GM23338 (cell line): Measurements from ENCODE around the gene PGF. TPM values are rescaled to one million over a fixed set of nuclear protein-coding genes. Genes with fewer than 3 reads are reported as not detected.

Source experiments
- ATAC-seq: fragments of 200-7000 bp; cut with Tn5 transposase; 3 replicates; pipeline ENCODE4 v1.9.1; 2020
- DNase-seq: peaks from one replicate; pipeline ENCODE4 v3.0.0-alpha.2; 2015; ENCODE audit warnings: low spot score
- H2AFZ ChIP-seq: fragments of 200-600 bp; sonication (generic); 2 replicates; pipeline ENCODE4 v1.8.0; 2016; ENCODE audit warnings: antibody characterized with exemption, mild to moderate bottlenecking, moderate library complexity
- H3F3A ChIP-seq: fragments of 200-600 bp; sonication (generic); replicated peaks from 2 replicates; pipeline ENCODE4 v1.8.0; 2017; ENCODE audit warnings: antibody characterized with exemption, mixed run types, low read depth
- H3K27ac ChIP-seq: fragments of 200-600 bp; sonication (generic); 2 replicates; pipeline ENCODE4 v1.6.1; 2016; ENCODE audit warnings: low read depth
- H3K27me3 ChIP-seq: fragments of 200-600 bp; sonication (generic); 2 replicates; pipeline ENCODE4 v1.8.0; 2016; ENCODE audit warnings: mild to moderate bottlenecking, mixed run types, moderate library complexity; ENCODE audit not compliant: insufficient read depth
- H3K36me3 ChIP-seq: fragments of 200-600 bp; sonication (generic); 2 replicates; pipeline ENCODE4 v1.8.0; 2016; ENCODE audit warnings: mild to moderate bottlenecking; ENCODE audit not compliant: insufficient read depth
- H3K4me1 ChIP-seq: fragments of 200-600 bp; sonication (generic); 2 replicates; pipeline ENCODE4 v1.8.0; 2016; ENCODE audit warnings: mild to moderate bottlenecking, moderate library complexity; ENCODE audit not compliant: insufficient read depth
- H3K4me2 ChIP-seq: fragments of 200-600 bp; sonication (generic); 2 replicates; pipeline ENCODE4 v1.7.1; 2017; ENCODE audit warnings: mixed run types
- H3K4me3 ChIP-seq: fragments of 200-600 bp; sonication (generic); 2 replicates; pipeline ENCODE4 v1.6.1; 2016; ENCODE audit warnings: mixed run types
- H3K79me2 ChIP-seq: fragments of 200-600 bp; sonication (generic); replicated peaks from 2 replicates; pipeline ENCODE4 v1.8.0; 2017; ENCODE audit warnings: mild to moderate bottlenecking; ENCODE audit not compliant: insufficient read depth
- H3K9me2 ChIP-seq: fragments of 200-600 bp; sonication (generic); 2 replicates; pipeline ENCODE4 v1.8.0; 2017; ENCODE audit not compliant: insufficient read depth
- H4K20me1 ChIP-seq: fragments of 200-600 bp; sonication (generic); replicated peaks from 2 replicates; pipeline ENCODE4 v1.8.0; 2017; ENCODE audit warnings: mild to moderate bottlenecking; ENCODE audit not compliant: insufficient read depth
- H3K27ac Mint-ChIP-seq: 2 replicates; pipeline ENCODE4 v1.8.0; 2020; ENCODE audit warnings: inconsistent platforms, mild to moderate bottlenecking, moderate library complexity, mixed read lengths
- H3K27me3 Mint-ChIP-seq: 3 replicates; pipeline ENCODE4 v1.8.0; 2022; ENCODE audit warnings: low read depth, mild to moderate bottlenecking, moderate library complexity, mixed read lengths, inconsistent platforms; ENCODE audit not compliant: insufficient read depth, poor library complexity
- H3K36me3 Mint-ChIP-seq: 3 replicates; pipeline ENCODE4 v1.8.0; 2021; ENCODE audit warnings: low read depth, mild to moderate bottlenecking, inconsistent platforms, moderate library complexity, mixed read lengths
- H3K4me1 Mint-ChIP-seq: 3 replicates; pipeline ENCODE4 v1.8.0; 2020; ENCODE audit warnings: mild to moderate bottlenecking, inconsistent platforms, mixed read lengths
- H3K4me3 Mint-ChIP-seq: 3 replicates; pipeline ENCODE4 v1.8.0; 2021; ENCODE audit warnings: moderate library complexity, mild to moderate bottlenecking, inconsistent platforms, mixed read lengths
- H3K9me3 Mint-ChIP-seq: 3 replicates; pipeline ENCODE4 v1.8.0; 2020; ENCODE audit warnings: moderate library complexity, mild to moderate bottlenecking, inconsistent platforms, mixed read lengths
- EZH2phosphoT487 ChIP-seq: fragments of 200-600 bp; sonication (generic); IDR thresholded peaks from one replicate; pipeline ENCODE4 v1.8.1; 2018; ENCODE audit warnings: antibody characterized with exemption; ENCODE audit not compliant: unreplicated experiment
- JUNB ChIP-seq: IDR thresholded peaks from one replicate; pipeline ENCODE4 v1.6.1; 2016; ENCODE audit warnings: antibody characterized with exemption; ENCODE audit not compliant: unreplicated experiment
- POLR2AphosphoS5 ChIP-seq: IDR thresholded peaks from 2 replicates; pipeline ENCODE4 v1.6.1; 2016; ENCODE audit warnings: antibody characterized with exemption, low read depth
- STAT1 ChIP-seq: IDR thresholded peaks from one replicate; pipeline ENCODE4 v1.6.1; 2016; ENCODE audit warnings: antibody characterized with exemption; ENCODE audit not compliant: unreplicated experiment
- ZNF331 ChIP-seq: fragments of 250-450 bp; sonication (Bioruptor Pico); IDR thresholded peaks from 2 replicates; pipeline ENCODE4 v1.5.0; 2020; ENCODE audit warnings: low read depth, mild to moderate bottlenecking, moderate library complexity
- polyA plus RNA-seq: library from polyadenylated mRNA; unstranded; fragments of >200 nt; fragmentation: Nextera tagmentation; extraction: Ambion mirVana; gene quantifications from 2 replicates; pipeline ENCODE4 v1.2.1, GENCODE V29; 2016
- total RNA-seq: library from RNA; depleted of rRNA; stranded (reverse); fragments of >200 nt; shearing (Covaris generic); gene quantifications from 2 replicates; pipeline ENCODE4 v1.2.3, GENCODE V29; 2014
- TF ChIP-seq, protein P1 (sequence below): IDR thresholded peaks from one replicate; pipeline ENCODE4 v1.6.1; 2018; ENCODE audit warnings: antibody characterized with exemption; ENCODE audit not compliant: unreplicated experiment
- TF ChIP-seq, protein P2 (sequence below): fragments of 250-450 bp; sonication (Bioruptor Pico); IDR thresholded peaks from 2 replicates; pipeline ENCODE4 v1.5.0; 2020; ENCODE audit warnings: mild to moderate bottlenecking, moderate library complexity

The PGF gene
- total and polyA plus RNA-seq, 2 experiments from 2014 or later = 2.9 to 6.3 TPM

DNA sequence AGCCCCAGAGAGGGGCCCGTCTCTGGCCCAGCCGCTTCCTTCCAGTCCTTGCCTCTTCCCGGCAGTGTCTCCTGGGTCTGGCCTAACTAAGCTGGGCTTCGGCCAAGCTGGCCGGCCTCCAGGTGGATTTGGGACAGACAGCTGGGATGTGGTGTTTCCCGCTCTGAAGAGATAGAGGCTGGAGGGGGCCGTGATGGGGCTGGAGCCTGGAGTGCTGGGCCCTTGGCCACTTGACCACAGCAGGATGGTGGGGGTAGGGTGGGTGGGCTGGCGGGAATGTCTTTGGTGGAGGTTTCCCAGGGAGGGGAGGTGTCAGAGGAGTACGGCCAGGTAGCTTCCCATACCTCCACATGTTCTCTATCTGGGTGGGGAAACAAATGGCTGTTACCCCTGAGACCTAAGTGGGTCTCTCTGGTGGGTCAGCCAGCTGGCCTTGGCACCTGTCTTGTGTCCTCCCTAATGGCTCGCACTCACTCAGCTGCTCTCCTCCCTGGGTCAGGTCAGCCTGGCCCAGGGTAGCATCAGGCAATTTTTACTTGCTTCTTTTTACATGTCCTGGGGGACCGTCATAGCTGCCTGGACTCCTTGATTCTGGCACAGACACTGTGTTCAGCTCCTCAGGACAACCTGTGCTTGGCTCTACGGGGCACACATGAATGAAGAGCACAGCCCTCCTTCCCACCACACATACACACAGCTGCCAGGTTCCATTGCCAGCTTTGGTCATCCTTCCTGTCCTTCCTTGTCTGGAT, 19.8 kb upstream of the PGF start:
- no peaks in the 10 kb centered on the region for H3K36me3 Mint-ChIP-seq
- H3K4me3 ChIP-seq = no peak overlapping the region
- peak overlapping the region; percentile 48; the same call in 1 of the 2 replicates for H2AFZ ChIP-seq
- H3K27me3 ChIP-seq = no peaks in the 10 kb centered on the region
- no peaks in the 10 kb centered on the region for H3K9me3 Mint-ChIP-seq
- H3K36me3 ChIP-seq = no peaks in the 10 kb centered on the region
- no peaks in the 10 kb centered on the region for H3K79me2 ChIP-seq
- H3F3A ChIP-seq = 0 out of 2 replicates have a peak, but pooled peaks cover 4% of the 10 kb centered on the region
- no peak for ATAC-seq
- no peak for DNase-seq
- H3K27me3 Mint-ChIP-seq = peaks cover 5% of the 10 kb centered on the region
- H3K27ac ChIP-seq = no peak overlapping the region
- no peak overlapping the region for H3K27ac Mint-ChIP-seq
- H3K4me2 ChIP-seq = no peak overlapping the region
- TF ChIP-seq ZNF331 (no peak), STAT1 (no peak), JUNB (no peak), EZH2phosphoT487 (no peak)
- TF ChIP-seq, protein P1, sequence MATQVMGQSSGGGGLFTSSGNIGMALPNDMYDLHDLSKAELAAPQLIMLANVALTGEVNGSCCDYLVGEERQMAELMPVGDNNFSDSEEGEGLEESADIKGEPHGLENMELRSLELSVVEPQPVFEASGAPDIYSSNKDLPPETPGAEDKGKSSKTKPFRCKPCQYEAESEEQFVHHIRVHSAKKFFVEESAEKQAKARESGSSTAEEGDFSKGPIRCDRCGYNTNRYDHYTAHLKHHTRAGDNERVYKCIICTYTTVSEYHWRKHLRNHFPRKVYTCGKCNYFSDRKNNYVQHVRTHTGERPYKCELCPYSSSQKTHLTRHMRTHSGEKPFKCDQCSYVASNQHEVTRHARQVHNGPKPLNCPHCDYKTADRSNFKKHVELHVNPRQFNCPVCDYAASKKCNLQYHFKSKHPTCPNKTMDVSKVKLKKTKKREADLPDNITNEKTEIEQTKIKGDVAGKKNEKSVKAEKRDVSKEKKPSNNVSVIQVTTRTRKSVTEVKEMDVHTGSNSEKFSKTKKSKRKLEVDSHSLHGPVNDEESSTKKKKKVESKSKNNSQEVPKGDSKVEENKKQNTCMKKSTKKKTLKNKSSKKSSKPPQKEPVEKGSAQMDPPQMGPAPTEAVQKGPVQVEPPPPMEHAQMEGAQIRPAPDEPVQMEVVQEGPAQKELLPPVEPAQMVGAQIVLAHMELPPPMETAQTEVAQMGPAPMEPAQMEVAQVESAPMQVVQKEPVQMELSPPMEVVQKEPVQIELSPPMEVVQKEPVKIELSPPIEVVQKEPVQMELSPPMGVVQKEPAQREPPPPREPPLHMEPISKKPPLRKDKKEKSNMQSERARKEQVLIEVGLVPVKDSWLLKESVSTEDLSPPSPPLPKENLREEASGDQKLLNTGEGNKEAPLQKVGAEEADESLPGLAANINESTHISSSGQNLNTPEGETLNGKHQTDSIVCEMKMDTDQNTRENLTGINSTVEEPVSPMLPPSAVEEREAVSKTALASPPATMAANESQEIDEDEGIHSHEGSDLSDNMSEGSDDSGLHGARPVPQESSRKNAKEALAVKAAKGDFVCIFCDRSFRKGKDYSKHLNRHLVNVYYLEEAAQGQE = no peak
- peaks cover 35% of the 10 kb centered on the region for H3K4me1 Mint-ChIP-seq
- no peaks in the 10 kb centered on the region for H4K20me1 ChIP-seq
- peaks cover 30% of the 10 kb centered on the region for H3K4me1 ChIP-seq
- H3K4me3 Mint-ChIP-seq = no peak overlapping the region; the same call in 2 of the 3 replicates
- no peaks in the 10 kb centered on the region for H3K9me2 ChIP-seq

DNA sequence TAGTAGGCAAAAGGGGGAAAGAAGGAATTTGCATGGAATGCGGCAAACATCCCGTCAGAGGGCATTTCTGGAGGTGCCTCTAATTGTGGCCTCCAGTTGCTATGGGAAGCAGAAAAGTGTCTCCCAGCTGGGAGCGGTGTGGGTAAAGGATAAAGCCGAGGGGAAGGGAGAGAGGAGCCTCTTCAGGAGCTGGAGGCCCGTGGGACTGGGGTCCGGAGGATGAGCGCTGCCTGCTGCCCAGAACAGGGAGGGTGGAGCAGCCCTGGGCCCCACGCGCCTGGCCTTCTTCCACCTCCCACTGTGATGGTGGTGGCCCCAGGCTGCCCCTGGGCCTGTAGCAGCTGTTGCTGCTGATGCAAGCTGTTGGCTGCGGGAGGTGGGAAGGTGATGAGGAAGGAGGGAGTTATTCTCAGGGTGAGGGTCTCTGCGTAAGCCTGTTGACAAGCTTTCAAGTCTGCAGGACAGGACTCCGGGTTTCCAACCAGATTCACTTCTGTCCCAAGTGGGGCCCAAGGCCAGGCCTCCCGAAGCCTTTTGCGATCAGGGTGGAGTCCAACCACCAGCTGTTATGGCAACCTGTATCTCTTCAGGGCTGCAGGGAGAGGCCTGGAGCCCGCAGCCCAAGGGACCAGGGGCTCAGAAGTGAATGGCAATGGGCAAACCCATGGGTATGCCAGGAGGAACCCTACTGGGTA, 19.1 kb upstream of the PGF start:
- peaks cover 22% of the 10 kb centered on the region for H3K4me1 ChIP-seq
- H3K27me3 ChIP-seq = no peaks in the 10 kb centered on the region
- DNase-seq (peak; percentile 76), ATAC-seq (peak; percentile 39)
- H3K9me2 ChIP-seq = no peaks in the 10 kb centered on the region
- peaks cover 28% of the 10 kb centered on the region for H3K4me1 Mint-ChIP-seq
- H3K4me2 ChIP-seq = 0 out of 2 replicates have a peak overlapping the region, but pooled peaks have one; percentile 38
- H3K36me3 Mint-ChIP-seq = no peaks in the 10 kb centered on the region
- TF ChIP-seq POLR2AphosphoS5 (no peak), EZH2phosphoT487 (no peak)
- TF ChIP-seq, protein P2, sequence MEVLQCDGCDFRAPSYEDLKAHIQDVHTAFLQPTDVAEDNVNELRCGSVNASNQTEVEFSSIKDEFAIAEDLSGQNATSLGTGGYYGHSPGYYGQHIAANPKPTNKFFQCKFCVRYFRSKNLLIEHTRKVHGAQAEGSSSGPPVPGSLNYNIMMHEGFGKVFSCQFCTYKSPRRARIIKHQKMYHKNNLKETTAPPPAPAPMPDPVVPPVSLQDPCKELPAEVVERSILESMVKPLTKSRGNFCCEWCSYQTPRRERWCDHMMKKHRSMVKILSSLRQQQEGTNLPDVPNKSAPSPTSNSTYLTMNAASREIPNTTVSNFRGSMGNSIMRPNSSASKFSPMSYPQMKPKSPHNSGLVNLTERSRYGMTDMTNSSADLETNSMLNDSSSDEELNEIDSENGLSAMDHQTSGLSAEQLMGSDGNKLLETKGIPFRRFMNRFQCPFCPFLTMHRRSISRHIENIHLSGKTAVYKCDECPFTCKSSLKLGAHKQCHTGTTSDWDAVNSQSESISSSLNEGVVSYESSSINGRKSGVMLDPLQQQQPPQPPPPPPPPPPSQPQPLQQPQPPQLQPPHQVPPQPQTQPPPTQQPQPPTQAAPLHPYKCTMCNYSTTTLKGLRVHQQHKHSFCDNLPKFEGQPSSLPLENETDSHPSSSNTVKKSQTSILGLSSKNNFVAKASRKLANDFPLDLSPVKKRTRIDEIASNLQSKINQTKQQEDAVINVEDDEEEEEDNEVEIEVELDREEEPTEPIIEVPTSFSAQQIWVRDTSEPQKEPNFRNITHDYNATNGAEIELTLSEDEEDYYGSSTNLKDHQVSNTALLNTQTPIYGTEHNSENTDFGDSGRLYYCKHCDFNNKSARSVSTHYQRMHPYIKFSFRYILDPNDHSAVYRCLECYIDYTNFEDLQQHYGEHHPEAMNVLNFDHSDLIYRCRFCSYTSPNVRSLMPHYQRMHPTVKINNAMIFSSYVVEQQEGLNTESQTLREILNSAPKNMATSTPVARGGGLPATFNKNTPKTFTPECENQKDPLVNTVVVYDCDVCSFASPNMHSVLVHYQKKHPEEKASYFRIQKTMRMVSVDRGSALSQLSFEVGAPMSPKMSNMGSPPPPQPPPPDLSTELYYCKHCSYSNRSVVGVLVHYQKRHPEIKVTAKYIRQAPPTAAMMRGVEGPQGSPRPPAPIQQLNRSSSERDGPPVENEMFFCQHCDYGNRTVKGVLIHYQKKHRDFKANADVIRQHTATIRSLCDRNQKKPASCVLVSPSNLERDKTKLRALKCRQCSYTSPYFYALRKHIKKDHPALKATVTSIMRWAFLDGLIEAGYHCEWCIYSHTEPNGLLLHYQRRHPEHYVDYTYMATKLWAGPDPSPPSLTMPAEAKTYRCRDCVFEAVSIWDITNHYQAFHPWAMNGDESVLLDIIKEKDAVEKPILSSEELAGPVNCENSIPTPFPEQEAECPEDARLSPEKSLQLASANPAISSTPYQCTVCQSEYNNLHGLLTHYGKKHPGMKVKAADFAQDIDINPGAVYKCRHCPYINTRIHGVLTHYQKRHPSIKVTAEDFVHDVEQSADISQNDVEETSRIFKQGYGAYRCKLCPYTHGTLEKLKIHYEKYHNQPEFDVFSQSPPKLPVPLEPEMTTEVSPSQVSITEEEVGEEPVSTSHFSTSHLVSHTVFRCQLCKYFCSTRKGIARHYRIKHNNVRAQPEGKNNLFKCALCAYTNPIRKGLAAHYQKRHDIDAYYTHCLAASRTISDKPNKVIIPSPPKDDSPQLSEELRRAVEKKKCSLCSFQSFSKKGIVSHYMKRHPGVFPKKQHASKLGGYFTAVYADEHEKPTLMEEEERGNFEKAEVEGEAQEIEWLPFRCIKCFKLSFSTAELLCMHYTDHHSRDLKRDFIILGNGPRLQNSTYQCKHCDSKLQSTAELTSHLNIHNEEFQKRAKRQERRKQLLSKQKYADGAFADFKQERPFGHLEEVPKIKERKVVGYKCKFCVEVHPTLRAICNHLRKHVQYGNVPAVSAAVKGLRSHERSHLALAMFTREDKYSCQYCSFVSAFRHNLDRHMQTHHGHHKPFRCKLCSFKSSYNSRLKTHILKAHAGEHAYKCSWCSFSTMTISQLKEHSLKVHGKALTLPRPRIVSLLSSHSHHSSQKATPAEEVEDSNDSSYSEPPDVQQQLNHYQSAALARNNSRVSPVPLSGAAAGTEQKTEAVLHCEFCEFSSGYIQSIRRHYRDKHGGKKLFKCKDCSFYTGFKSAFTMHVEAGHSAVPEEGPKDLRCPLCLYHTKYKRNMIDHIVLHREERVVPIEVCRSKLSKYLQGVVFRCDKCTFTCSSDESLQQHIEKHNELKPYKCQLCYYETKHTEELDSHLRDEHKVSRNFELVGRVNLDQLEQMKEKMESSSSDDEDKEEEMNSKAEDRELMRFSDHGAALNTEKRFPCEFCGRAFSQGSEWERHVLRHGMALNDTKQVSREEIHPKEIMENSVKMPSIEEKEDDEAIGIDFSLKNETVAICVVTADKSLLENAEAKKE (CRISPR knock-in tag) = no peak
- H3K27ac ChIP-seq = no peak overlapping the region
- H3F3A ChIP-seq = no peaks in the 10 kb centered on the region
- no peaks in the 10 kb centered on the region for H4K20me1 ChIP-seq
- H3K4me3 ChIP-seq = no peak overlapping the region
- H3K9me3 Mint-ChIP-seq = no peaks in the 10 kb centered on the region
- peak overlapping the region; percentile 5; the same call in 1 of the 3 replicates for H3K4me3 Mint-ChIP-seq
- H3K27ac Mint-ChIP-seq = peak overlapping the region; percentile 13; the same call in 1 of the 2 replicates
- H2AFZ ChIP-seq = peak overlapping the region; percentile 48
- H3K27me3 Mint-ChIP-seq = peaks cover 5% of the 10 kb centered on the region
- H3K79me2 ChIP-seq = no peaks in the 10 kb centered on the region
- H3K36me3 ChIP-seq = no peaks in the 10 kb centered on the region
